OCI-LY7 (cell line): ENCODE results near the gene CCDC93.

Experiments used
- EZH2phosphoT487 ChIP-seq: fragments of 200-600 bp; sonication (generic); IDR thresholded peaks from 2 replicates; pipeline ENCODE4 v1.6.1; 2018; ENCODE audit warnings: low read depth, borderline replicate concordance, mild to moderate bottlenecking, mixed run types, antibody characterized with exemption, low read length, moderate library complexity, mixed read lengths
- TF ChIP-seq, protein P1 (sequence below): fragments of 200-600 bp; sonication (generic); conservative IDR thresholded peaks from 2 replicates; pipeline ENCODE4 v1.5.1; 2014; ENCODE audit warnings: mild to moderate bottlenecking, antibody characterized with exemption, low read length, moderate library complexity, mixed read lengths

DNA sequence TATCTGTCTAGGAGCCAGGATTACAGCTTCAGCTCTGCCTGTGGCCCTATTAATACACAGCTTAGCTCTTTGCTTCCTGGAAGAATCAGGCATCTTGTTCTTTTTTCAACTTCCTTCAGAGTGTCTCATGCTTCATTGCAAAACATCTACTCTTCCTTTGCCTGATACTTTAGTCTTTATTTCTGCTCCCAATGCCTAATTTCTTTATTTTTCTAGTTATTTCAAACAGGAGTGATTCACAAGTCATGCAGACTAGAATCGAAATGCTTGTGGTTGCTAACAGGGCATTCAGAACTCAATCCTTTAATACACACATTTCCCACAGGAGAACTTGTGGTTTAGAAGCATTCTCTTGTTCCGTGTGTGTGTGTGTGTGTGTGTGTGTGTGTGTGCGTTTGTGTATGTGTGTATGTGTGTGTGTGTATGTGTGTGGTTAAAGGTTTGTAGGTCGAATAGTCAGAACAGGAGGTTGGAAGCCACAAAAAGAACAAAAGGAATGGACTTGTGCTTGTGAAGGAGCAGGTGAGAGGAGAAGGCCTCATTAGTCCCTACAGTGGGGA lies 46.1 kb upstream of the CCDC93 start:
- TF ChIP-seq, protein P1, sequence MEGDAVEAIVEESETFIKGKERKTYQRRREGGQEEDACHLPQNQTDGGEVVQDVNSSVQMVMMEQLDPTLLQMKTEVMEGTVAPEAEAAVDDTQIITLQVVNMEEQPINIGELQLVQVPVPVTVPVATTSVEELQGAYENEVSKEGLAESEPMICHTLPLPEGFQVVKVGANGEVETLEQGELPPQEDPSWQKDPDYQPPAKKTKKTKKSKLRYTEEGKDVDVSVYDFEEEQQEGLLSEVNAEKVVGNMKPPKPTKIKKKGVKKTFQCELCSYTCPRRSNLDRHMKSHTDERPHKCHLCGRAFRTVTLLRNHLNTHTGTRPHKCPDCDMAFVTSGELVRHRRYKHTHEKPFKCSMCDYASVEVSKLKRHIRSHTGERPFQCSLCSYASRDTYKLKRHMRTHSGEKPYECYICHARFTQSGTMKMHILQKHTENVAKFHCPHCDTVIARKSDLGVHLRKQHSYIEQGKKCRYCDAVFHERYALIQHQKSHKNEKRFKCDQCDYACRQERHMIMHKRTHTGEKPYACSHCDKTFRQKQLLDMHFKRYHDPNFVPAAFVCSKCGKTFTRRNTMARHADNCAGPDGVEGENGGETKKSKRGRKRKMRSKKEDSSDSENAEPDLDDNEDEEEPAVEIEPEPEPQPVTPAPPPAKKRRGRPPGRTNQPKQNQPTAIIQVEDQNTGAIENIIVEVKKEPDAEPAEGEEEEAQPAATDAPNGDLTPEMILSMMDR, result no peak
- TF ChIP-seq EZH2phosphoT487, result no peak
